Gastroesophageal sphincter (tissue), 3 donors: ENCODE measurements around the gene CD226.

Experiments
- CTCF ChIP-seq, 4 experiments: fragments of 200-600 bp in 2 of 4; fragments of 450-650 bp in 2 of 4; sonication (generic) in 1 of 4; IDR thresholded peaks; one replicate each; pipeline ENCODE4 v1.5.1; 2017 to 2019; ENCODE audit warnings: antibody characterized with exemption in 4 of 4, mild to moderate bottlenecking in 2 of 4, moderate library complexity in 2 of 4
- EP300 ChIP-seq: sonication (generic); formaldehyde crosslinking; IDR thresholded peaks from one replicate; pipeline ENCODE4 v1.6.1; 2017; ENCODE audit warnings: antibody characterized with exemption, mild to moderate bottlenecking
- POLR2A ChIP-seq, 2 donors: fragments of 450-650 bp; IDR thresholded peaks; one replicate each; pipeline ENCODE4 v1.6.1; 2017; ENCODE audit warnings: antibody characterized with exemption in 2 of 2, mild to moderate bottlenecking in 2 of 2, moderate library complexity in 1 of 2

- no peak for TF ChIP-seq CTCF (IDR thresholded peaks at IDR 0.05)
- no peak for TF ChIP-seq POLR2A (IDR thresholded peaks at IDR 0.05)
- TF ChIP-seq EP300, result no peak
Measured at GRCh38 chr18:69838620-69839411, 108.9 kb downstream of the CD226 start.
